HG02840 (cell line): ENCODE data around the gene CXCL1.

Source experiments
- ATAC-seq: cut with Tn5 transposase; IDR thresholded peaks from one replicate; pipeline ENCODE4 v1.9.1; 2021; ENCODE audit warnings: mild to moderate bottlenecking, moderate library complexity, moderate number of reproducible peaks; ENCODE audit not compliant: unreplicated experiment, low FRiP score

CXCL1 gene

DNA sequence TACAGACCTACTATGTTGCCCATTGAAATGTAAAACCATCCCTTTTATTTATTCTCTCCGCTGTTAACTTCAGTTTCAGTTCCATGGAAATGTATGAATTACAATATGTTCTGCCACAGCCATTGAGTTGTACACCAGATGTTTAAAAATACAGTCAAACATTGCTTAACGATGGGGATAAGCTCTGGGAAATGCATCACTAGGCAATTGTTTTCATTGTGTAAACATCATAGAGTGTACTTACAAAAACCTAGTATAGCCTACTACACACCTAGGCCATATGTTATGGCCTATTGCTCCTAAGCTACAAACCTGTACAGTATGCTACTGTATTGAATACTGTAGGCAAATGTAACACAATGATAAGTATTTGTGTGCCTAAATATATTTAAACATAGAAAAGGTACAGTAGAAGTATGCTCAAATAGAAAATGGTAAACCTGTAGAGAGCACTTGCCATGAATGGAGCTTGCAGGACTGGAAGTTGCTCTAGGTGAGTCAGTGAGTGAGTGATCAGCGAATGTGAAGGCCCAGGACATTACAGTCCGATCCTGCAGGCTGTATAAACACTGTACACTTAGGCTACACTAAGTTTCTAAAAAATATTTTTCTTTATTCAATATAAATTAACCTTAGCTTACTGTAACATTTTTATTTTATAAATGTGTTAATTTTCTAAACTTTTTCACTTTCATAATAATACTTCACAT is 18.8 kb upstream of the CXCL1 start:
- no peak for ATAC-seq

GRCh38 chr4:73851293-73851692 is 17.9 kb upstream of the CXCL1 start:
- ATAC-seq, result no peak

- ATAC-seq, result no peak
These were observed 16.4 kb upstream of the CXCL1 start for GRCh38 chr4:73852771-73853170.

DNA sequence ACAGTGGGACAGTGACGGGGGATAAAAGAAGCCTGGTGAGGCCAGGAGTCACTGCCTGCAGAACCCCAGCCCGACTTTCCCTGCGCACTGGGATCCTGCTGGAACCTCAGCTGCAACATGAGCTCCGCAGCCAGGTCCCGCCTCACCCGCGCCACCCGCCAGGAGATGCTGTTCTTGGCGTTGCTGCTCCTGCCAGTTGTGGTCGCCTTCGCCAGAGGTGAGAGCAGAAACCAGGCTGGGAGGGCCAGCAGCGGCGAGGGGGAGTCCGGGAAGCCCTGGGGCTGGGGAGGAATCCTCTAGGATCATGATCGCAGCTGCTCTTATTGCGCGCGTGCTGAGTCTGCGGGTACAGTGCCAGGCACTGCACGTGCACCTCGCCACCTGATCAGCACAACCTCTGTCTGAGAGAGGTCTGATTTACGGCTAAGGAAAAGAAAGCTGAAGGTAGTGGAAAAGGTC is 15.9 kb upstream of the CXCL1 start, which contains the start of gene PF4V1:
TSS of gene PF4V1 (plus strand) at position 51 of the 459 bp plus-strand sequence. CDS start at position 118, 67 bp downstream.
- ATAC-seq, result no peak

GRCh38 chr4:73853718-73854473 is 15.3 kb upstream of the CXCL1 start:
- ATAC-seq, result no peak

DNA sequence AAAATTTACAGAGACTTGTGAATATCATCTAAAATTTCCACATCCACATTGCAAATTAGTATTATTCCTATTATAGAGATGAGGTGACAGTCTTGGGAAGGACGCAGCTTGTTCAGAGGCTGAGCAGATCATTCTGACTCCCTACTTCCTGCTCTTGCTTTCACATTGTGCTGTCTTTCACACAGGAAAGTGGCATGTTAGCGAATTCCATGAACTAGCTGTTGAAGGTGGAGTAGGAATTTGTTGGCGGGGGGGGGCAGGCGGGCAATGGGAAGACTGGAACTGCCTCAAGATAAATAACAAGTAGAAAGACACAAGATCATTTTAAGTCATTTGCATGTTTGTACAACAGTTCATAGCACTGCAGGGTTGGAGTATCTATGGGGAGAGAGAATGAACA is 13.8 kb upstream of the CXCL1 start:
- ATAC-seq, result no peak

DNA sequence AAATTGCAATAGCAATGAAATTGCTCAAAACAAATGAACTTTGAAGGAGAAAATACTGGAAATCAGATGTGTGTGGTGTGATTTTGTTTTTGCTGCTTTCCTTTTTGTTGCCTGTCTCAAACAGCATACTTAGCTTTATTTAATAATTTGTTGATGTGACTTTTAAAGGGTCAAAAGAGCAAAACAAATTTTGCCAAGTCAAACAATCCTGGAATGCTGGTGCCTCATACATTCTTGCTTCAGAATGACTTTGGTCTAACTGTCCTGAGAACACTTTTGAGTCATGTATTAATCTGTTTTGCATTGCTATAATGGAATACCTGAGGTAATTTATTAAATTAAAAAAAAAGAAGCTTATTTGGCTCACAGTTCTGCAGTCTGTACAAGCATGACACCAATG is 12.7 kb upstream of the CXCL1 start:
- ATAC-seq, result no peak

DNA sequence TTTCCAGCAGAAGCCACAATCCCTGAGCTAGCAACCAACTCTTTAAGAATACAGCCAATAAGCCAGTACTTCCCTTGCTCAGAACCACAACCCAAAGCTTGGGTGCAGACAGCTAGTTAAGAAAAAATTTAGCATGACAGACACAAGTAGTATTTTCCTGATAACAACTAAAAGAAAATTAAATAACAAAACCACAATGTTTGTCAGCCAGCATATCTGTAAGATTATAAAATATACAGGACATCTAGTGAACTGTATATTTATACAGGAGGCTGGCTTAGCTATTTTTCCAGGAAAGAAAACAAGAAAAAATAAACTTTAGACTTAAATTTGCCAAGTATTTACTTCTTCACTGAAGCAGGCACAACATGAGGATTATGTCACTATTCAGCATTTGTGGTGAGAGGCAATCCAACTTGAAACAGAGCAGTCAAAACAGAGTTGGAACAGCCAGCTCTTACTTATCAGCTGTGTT is 9.5 kb upstream of the CXCL1 start:
- no peak for ATAC-seq

DNA sequence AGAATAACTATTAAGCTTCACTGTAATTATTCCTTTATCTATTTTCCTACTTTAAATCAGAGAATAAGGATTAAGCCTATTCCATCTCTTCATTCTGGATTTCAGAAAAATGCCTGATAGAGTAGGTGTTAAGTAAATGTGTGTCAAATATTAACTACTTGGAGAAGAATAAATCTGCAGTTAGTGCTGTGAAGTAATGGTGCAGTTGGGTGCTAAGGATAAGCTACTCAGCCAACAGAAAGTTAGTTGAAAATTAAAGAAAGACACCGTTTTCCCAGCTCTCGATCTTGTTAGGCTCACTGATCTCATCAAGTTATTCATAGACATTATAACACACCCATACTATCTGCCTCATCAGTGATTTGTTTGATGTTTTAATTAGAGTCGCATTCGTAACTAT is 9.0 kb upstream of the CXCL1 start:
- no peak for ATAC-seq

DNA sequence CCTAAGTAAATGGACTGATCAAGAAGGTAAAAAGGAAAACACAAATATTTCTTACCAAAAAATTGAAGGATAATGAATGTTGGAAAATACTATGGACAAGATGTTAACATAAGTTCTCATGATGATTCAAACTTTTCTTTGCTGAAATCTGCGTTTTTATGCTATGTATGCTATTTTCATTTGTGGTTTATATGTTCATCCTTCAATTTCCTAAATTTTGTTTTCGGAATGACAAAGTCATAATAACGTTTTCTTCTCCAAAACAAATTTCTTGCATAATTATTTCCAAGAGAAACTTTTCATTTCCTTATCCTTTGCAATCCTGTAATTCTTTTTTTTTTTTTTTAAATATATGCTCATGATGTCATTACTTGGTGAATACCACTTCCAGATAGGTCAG is 8.3 kb upstream of the CXCL1 start:
- ATAC-seq, result no peak

DNA sequence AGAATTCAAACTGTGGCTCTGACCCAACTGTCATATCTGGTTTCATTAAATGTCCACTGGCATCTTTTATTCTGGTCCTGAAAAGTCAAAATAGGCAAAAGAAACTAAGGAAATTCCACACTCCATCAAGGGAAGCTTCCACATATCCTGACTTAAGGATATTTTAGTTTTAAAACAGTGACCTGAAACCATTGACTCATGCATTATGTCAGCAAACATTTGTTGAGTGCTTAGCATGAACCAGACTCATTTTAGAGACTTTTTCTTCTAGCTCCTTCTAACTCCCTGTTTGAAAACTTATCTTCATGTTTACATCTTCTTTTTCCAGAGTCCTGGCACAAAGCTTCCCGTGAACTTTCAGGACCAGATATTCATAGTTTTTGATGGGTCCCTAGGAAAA is 6.9 kb upstream of the CXCL1 start:
- no peak for ATAC-seq

- no peak for ATAC-seq
These were observed 4.8 kb upstream of the CXCL1 start for GRCh38 chr4:73864365-73864764.

DNA sequence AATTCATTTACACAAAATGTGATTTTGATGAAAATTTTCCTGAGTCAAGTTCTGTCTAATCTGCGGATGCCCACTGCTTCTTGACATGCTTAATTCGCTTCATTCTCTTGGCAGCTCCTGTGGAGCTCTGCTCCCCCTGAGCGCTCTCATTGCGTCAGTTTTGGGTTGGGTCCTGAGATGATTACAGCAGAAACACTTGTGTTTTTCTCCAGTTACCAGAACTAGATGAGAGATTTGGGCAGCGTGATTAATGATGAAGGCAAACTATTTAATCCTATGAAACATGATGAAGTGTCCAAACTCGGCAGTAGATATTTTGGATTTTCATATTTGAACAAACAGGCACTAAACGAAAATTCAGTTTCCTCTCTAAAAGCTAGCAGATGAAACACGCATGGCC is 4.2 kb upstream of the CXCL1 start:
- no peak for ATAC-seq

GRCh38 chr4:73865431-73866096 is 3.6 kb upstream of the CXCL1 start:
- ATAC-seq, result no peak

DNA sequence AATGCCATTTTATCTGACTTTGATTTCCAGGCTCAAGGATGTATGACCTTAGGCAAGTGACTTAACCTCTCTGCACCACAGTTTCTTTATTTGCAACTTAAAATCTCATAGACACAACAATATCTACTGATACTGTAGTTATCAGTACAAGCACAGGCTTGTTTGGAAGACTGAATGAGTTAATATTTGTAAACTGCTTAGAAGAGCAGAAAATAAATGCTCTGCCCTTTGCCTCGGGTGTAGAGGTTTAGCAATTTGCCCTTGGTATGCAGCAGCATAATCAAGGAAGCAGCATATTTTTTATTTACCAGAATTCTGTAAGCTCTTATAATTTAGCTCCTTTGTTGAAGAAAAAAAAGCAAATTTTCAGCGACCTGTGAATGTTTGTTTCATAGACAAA is 2.9 kb upstream of the CXCL1 start:
- no peak for ATAC-seq

DNA sequence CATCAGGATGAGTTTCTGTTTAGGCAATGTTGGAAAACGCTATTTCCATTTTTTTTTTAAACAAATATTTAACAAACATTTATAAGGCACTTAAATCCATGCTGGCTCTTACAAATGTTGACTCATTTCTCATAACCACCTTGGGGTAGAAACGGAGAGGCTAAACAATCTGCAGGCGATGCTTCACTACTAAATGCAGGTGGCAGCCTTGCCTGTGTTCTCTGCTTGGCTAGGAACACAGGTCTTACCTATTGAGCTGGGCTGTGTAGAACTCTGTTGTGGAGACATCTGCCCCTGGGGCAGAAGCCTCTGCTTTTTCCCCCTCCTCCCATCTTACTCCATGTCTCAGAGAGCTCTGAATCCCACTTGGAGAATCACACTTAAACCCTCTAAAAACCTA is 1.4 kb upstream of the CXCL1 start:
- ATAC-seq, result no peak

GRCh38 chr4:73868206-73869129 is 725 bp upstream of the CXCL1 start:
- ATAC-seq, result no peak

DNA sequence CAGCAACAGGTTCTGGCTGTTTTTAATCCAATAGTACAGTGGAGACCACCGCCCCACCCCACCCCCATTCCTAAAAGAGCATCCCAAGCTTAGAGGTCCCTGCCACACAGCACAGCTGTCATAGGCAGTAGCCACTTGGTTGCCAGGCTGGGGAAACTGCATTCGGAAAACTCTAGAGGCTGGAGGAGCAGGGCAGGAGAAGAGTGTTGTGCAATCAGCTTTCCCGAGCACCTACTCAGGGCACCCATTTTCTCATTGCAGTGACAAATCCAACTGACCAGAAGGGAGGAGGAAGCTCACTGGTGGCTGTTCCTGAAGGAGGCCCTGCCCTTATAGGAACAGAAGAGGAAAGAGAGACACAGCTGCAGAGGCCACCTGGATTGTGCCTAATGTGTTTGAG is 1.1 kb downstream of the CXCL1 start:
- no peak for ATAC-seq

DNA sequence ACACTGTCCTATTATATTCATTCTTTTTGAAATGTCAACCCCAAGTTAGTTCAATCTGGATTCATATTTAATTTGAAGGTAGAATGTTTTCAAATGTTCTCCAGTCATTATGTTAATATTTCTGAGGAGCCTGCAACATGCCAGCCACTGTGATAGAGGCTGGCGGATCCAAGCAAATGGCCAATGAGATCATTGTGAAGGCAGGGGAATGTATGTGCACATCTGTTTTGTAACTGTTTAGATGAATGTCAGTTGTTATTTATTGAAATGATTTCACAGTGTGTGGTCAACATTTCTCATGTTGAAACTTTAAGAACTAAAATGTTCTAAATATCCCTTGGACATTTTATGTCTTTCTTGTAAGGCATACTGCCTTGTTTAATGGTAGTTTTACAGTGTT is 1.6 kb downstream of the CXCL1 start:
- no peak for ATAC-seq
